Mesendoderm (in vitro differentiated cells): Measurements from ENCODE around the gene ASB4. TPM values are rescaled to one million over a fixed set of nuclear protein-coding genes. Genes with fewer than 3 reads are reported as not detected.

ENCODE experiments used
- DNase-seq: peaks from one replicate; pipeline ENCODE4 v3.0.0; 2013
- H2AK5ac ChIP-seq: 2 replicates; pipeline ENCODE4 v1.6.1; 2013; ENCODE audit warnings: low read length, inconsistent platforms
- H2BK120ac ChIP-seq: 2 replicates; pipeline ENCODE4 v1.6.1; 2013; ENCODE audit warnings: low read depth, mild to moderate bottlenecking, low read length, moderate library complexity, mixed read lengths
- H2BK15ac ChIP-seq: replicated peaks from 2 replicates; pipeline ENCODE4 v1.6.1; 2013; ENCODE audit warnings: low read depth, mild to moderate bottlenecking, moderate library complexity
- H2BK5ac ChIP-seq: 2 replicates; pipeline ENCODE4 v1.6.1; 2013; ENCODE audit warnings: low read length, inconsistent platforms
- H3K18ac ChIP-seq: 2 replicates; pipeline ENCODE4 v1.6.1; 2013; ENCODE audit warnings: mild to moderate bottlenecking, low read length, mixed read lengths
- H3K23ac ChIP-seq: one replicate; pipeline ENCODE4 v1.6.1; 2013; ENCODE audit warnings: low read length
- H3K27ac ChIP-seq: 2 replicates; pipeline ENCODE4 v1.5.1; 2013; ENCODE audit warnings: low read depth, mild to moderate bottlenecking, inconsistent platforms, low read length, moderate library complexity
- H3K27me3 ChIP-seq: 2 replicates; pipeline ENCODE4 v1.6.1; 2013; ENCODE audit warnings: low read length, control low read depth, mild to moderate bottlenecking, inconsistent platforms; ENCODE audit not compliant: insufficient read depth, poor library complexity
- H3K36me3 ChIP-seq: 2 replicates; pipeline ENCODE4 v1.6.1; 2013; ENCODE audit warnings: low read length, inconsistent platforms; ENCODE audit not compliant: control insufficient read depth, insufficient read depth
- H3K4ac ChIP-seq: one replicate; pipeline ENCODE4 v1.6.1; 2013; ENCODE audit warnings: low read depth, mild to moderate bottlenecking, low read length, moderate library complexity
- H3K4me1 ChIP-seq: 2 replicates; pipeline ENCODE4 v1.6.1; 2013; ENCODE audit warnings: low read depth, low read length, inconsistent platforms; ENCODE audit not compliant: control insufficient read depth
- H3K4me2 ChIP-seq: 2 replicates; pipeline ENCODE4 v1.6.1; 2013; ENCODE audit warnings: low read length
- H3K4me3 ChIP-seq: 2 replicates; pipeline ENCODE4 v1.5.1; 2013; ENCODE audit warnings: mild to moderate bottlenecking, low read length
- H3K56ac ChIP-seq: one replicate; pipeline ENCODE4 v1.6.1; 2013; ENCODE audit warnings: low read length
- H3K79me1 ChIP-seq: 2 replicates; pipeline ENCODE4 v1.6.1; 2013; ENCODE audit warnings: low read length, inconsistent platforms
- H3K79me2 ChIP-seq: 2 replicates; pipeline ENCODE4 v1.6.1; 2013; ENCODE audit warnings: mild to moderate bottlenecking, low read length; ENCODE audit not compliant: control insufficient read depth, insufficient read depth
- H3K9ac ChIP-seq: 2 replicates; pipeline ENCODE4 v1.6.1; 2013; ENCODE audit warnings: low read length, inconsistent platforms
- H4K5ac ChIP-seq: one replicate; pipeline ENCODE4 v1.6.1; 2013; ENCODE audit warnings: low read length
- H4K8ac ChIP-seq: one replicate; pipeline ENCODE4 v1.6.1; 2013; ENCODE audit warnings: low read depth, mild to moderate bottlenecking, control low read depth, low read length, moderate library complexity
- WGBS: extraction: QIAGEN DNeasy Blood & Tissue Kit; methylation state at CpG from one replicate; pipeline ENCODE4 v1.1.7; 2013; ENCODE audit warnings: low lambda C conversion rate, missing lambda C conversion rate; ENCODE audit not compliant: insufficient coverage; ENCODE audit errors: extremely low coverage; 5-methylcytosine and 5-hydroxymethylcytosine counted together
- polyA plus RNA-seq, 2 experiments: library from polyadenylated mRNA; stranded (reverse); fragments of 200-250 nt; gene quantifications; one replicate each; pipeline ENCODE4 v1.2.3, GENCODE V29; 2013

The ASB4 gene, protein sequence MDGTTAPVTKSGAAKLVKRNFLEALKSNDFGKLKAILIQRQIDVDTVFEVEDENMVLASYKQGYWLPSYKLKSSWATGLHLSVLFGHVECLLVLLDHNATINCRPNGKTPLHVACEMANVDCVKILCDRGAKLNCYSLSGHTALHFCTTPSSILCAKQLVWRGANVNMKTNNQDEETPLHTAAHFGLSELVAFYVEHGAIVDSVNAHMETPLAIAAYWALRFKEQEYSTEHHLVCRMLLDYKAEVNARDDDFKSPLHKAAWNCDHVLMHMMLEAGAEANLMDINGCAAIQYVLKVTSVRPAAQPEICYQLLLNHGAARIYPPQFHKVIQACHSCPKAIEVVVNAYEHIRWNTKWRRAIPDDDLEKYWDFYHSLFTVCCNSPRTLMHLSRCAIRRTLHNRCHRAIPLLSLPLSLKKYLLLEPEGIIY
- not detected for polyA plus RNA-seq (2013, experiment 1 of 2)
- polyA plus RNA-seq (2013, experiment 2 of 2): not detected

- DNase-seq: no peak
- H2BK5ac ChIP-seq: no peak within 1 kb of the TSS
Observed at GRCh38 chr7:95485391-95486123, at the start of gene ASB4. Gene ASB4 (plus strand): TSS chr7:95485943. CDS start chr7:95485972, 29 bp downstream.

DNA sequence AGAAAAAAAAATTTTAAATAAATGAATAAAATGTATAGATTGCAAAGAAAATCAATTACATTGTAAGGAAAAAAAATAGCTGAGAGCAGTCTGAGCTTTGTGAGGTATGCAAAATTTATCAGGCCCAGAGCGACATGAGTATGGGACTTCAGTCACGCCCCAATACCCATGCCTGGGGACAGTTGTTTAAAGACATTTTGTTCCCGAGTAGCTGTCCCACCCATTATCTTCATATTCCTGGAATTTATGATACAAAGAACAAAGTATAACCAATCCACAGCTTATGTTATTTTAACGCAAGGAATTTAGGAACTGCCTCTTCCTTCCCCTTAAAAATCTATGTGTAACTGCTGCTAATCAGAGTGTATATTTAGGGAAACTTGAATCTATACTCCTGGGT lies 49.3 kb upstream of the ASB4 start:
- DNase-seq: no peak
- Histone ChIP-seq H3K4me3 (no peak overlapping the region), H2BK5ac (no peak overlapping the region), H3K18ac (no peak overlapping the region), H2BK120ac (no peak overlapping the region), H4K5ac (no peak overlapping the region), H3K56ac (no peak overlapping the region), H3K4me2 (no peak overlapping the region), H2BK15ac (no peak overlapping the region), H3K27ac (no peak overlapping the region), H3K9ac (no peak overlapping the region), H4K8ac (no peak overlapping the region), H3K79me2 (peaks cover 5% of the 10 kb centered on the region), H3K4ac (no peak overlapping the region), H3K36me3 (no peaks in the 10 kb centered on the region), H2AK5ac (no peak overlapping the region), H3K27me3 (no peaks in the 10 kb centered on the region), H3K4me1 (no peaks in the 10 kb centered on the region), H3K23ac (no peak overlapping the region), H3K79me1 (peaks cover 8% of the 10 kb centered on the region)
- WGBS: no CpG with 5 or more reads among the region's 4 CpGs

More at GRCh38 chr7:95485391-95486123, at the start of gene ASB4:
- no peaks in the 10 kb centered on the region for H3K4me1 ChIP-seq
- no peak within 1 kb of the TSS for H4K8ac ChIP-seq
- H2BK120ac ChIP-seq: no peak within 1 kb of the TSS
- H3K4ac ChIP-seq: no peak within 1 kb of the TSS
- no peaks in the 10 kb centered on the region for H3K79me1 ChIP-seq
- H3K18ac ChIP-seq: no peak within 1 kb of the TSS
- no peaks in the 10 kb centered on the region for H3K36me3 ChIP-seq
- no peak within 1 kb of the TSS for H4K5ac ChIP-seq
- no peak within 1 kb of the TSS for H3K23ac ChIP-seq
- H2AK5ac ChIP-seq: no peak within 1 kb of the TSS
- no peak within 1 kb of the TSS for H3K4me3 ChIP-seq
- WGBS: 100% methylated on average over 1 of the region's 12 CpGs
- H3K27ac ChIP-seq: no peak within 1 kb of the TSS
- H2BK15ac ChIP-seq: no peak within 1 kb of the TSS
- no peak within 1 kb of the TSS for H3K56ac ChIP-seq
- no peaks in the 10 kb centered on the region for H3K27me3 ChIP-seq
- no peak within 1 kb of the TSS for H3K4me2 ChIP-seq
- no peaks in the 10 kb centered on the region for H3K79me2 ChIP-seq
- no peak within 1 kb of the TSS for H3K9ac ChIP-seq

GRCh38 chr7:95440394-95441038 lies 45.2 kb upstream of the ASB4 start:
- Histone ChIP-seq H3K79me2 (no peaks in the 10 kb centered on the region), H3K4me2 (no peak overlapping the region), H4K5ac (no peak overlapping the region), H3K27me3 (no peaks in the 10 kb centered on the region), H3K79me1 (no peaks in the 10 kb centered on the region), H2BK120ac (no peak overlapping the region), H2AK5ac (no peak overlapping the region), H3K23ac (no peak overlapping the region), H2BK5ac (no peak overlapping the region), H3K18ac (no peak overlapping the region), H3K4ac (no peak overlapping the region), H3K9ac (no peak overlapping the region), H3K4me3 (no peak overlapping the region), H3K27ac (no peak overlapping the region), H3K56ac (no peak overlapping the region), H3K36me3 (no peaks in the 10 kb centered on the region), H2BK15ac (no peak overlapping the region), H3K4me1 (no peaks in the 10 kb centered on the region), H4K8ac (no peak overlapping the region)
- no CpG with 5 or more reads among the region's 3 CpGs for WGBS
- DNase-seq: no peak

DNA sequence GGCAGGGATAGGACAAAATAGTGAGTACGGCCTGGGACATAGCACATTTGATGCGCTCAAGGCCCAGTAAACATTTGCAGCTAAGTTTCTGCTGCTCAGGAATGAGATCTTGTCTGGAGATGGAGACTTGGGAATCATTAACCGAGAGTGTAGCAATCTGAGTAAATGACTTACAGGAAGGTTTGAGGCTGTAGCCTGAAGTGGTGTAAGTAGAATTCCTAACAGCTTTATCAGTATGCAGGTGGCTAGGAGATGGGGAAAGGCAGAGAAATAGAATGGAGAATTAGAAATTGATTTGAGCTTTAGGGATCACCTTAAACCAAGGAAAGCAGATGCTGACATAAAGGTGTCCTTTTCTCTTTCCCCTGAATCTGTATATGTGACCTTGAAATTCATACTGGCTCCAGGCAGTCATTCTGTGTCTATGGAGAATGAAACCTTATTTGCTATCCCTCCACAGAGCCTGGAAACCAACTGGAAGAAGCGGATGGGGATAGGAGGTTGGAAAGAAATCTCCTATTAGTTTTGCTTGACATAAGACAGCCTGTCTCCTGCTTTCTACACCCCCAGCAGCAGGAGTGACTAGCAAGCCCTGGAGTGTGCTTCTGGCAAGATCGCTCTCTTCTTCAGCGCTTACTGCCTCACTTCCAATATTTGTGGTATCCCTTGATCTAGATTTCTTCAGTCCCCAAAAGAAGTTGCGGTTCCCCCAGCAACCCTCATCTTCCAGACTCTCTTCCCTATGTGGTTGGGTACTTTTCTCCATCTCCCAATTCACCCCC lies 44.5 kb upstream of the ASB4 start:
- Histone ChIP-seq H3K27ac (no peak overlapping the region), H3K79me2 (no peaks in the 10 kb centered on the region)
- WGBS: no CpG with 5 or more reads among the region's 7 CpGs

DNA sequence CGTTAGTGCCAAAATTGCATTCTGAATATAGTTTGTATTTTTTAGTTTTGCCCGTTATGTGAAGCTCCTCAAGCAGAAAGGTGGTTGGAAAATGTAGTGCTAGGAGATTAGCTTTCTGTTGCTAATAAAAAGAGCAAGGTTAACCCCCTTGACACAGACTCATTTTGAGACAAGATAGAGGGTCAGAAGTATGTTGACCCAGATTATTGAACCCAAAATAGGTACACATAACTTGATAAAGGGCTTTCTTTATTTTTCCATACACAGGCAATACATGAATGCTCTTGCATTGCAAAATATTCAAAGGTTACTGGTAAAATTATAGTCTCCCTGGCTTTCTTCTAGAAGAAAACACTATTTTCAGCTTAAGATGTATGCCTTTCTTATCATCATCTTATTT lies 40.9 kb upstream of the ASB4 start:
- Histone ChIP-seq H2BK120ac (no peak overlapping the region), H2BK15ac (no peak overlapping the region)
- no peak for DNase-seq

More for the DNA sequence above, 44.5 kb upstream of the ASB4 start:
- no peak overlapping the region for H2BK15ac ChIP-seq
- H2BK5ac ChIP-seq: no peak overlapping the region
- no peak overlapping the region for H3K56ac ChIP-seq
- no peak overlapping the region for H3K9ac ChIP-seq
- no peaks in the 10 kb centered on the region for H3K4me1 ChIP-seq
- H4K8ac ChIP-seq: peak overlapping the region; percentile 5
- no peaks in the 10 kb centered on the region for H3K79me1 ChIP-seq
- H2BK120ac ChIP-seq: no peak overlapping the region
- H3K4me3 ChIP-seq: no peak overlapping the region
- H2AK5ac ChIP-seq: no peak overlapping the region
- no peak overlapping the region for H3K23ac ChIP-seq
- H3K36me3 ChIP-seq: no peaks in the 10 kb centered on the region
- H3K27me3 ChIP-seq: no peaks in the 10 kb centered on the region
- no peak overlapping the region for H4K5ac ChIP-seq
- no peak overlapping the region for H3K18ac ChIP-seq
- H3K4ac ChIP-seq: no peak overlapping the region
- no peak for DNase-seq
- no peak overlapping the region for H3K4me2 ChIP-seq

More for the DNA sequence above, 40.9 kb upstream of the ASB4 start:
- no peak overlapping the region for H4K8ac ChIP-seq
- H3K36me3 ChIP-seq: no peaks in the 10 kb centered on the region
- H2BK5ac ChIP-seq: no peak overlapping the region
- H3K27ac ChIP-seq: no peak overlapping the region
- no peaks in the 10 kb centered on the region for H3K79me1 ChIP-seq
- 100% methylated on average over 1 of the region's 2 CpGs for WGBS
- no peak overlapping the region for H3K18ac ChIP-seq
- no peak overlapping the region for H3K23ac ChIP-seq
- no peaks in the 10 kb centered on the region for H3K79me2 ChIP-seq
- no peak overlapping the region for H3K4me3 ChIP-seq
- H3K27me3 ChIP-seq: no peaks in the 10 kb centered on the region
- H3K4ac ChIP-seq: no peak overlapping the region
- H3K56ac ChIP-seq: no peak overlapping the region
- no peaks in the 10 kb centered on the region for H3K4me1 ChIP-seq
- H4K5ac ChIP-seq: no peak overlapping the region
- H3K4me2 ChIP-seq: no peak overlapping the region
- H2AK5ac ChIP-seq: no peak overlapping the region
- H3K9ac ChIP-seq: no peak overlapping the region
